Subcutaneous adipose tissue (tissue), 4 donors: Measurements from ENCODE around the gene PLAGL1. TPM values are rescaled to one million over a fixed set of nuclear protein-coding genes. Genes with fewer than 3 reads are reported as not detected.

Experiments used
- CTCF ChIP-seq: fragments of 450-650 bp; IDR thresholded peaks from one replicate; pipeline ENCODE4 v1.5.1; 2016; ENCODE audit warnings: low read depth, mild to moderate bottlenecking, control low read depth, antibody characterized with exemption, moderate library complexity
- total RNA-seq, 4 donors: library from RNA; depleted of rRNA; stranded (reverse); fragments of >200 nt; gene quantifications; one replicate each; pipeline ENCODE4 v1.1.0, GENCODE V29; 2016

The PLAGL1 gene
- total RNA-seq, 4 donors from 2014 or later: 26.0 to 59.7 (median 41.1) TPM

GRCh38 chr6:143967706-143968376 lies 40.2 kb downstream of the PLAGL1 start:
- no peak for TF ChIP-seq CTCF

DNA sequence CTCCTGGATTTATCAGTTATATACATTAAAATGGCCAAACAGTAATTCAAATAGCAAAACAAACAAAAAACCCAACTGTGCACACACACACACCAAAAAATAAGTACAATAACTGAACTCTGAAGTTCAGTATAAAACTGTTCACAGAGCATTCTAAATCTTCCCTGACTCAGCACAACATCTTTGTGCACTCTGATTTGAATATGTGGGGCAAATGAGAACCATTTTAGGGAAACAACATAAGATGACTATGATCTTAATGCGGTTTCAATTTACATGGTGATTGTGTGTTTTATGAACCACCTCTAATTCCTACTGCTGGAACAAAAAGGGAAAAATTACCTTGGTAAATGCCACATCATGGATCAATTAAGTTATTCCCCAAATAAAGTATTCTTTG lies 41.7 kb downstream of the PLAGL1 start:
- TF ChIP-seq CTCF: no peak

GRCh38 chr6:143965503-143966171 lies 42.4 kb downstream of the PLAGL1 start:
- no peak for TF ChIP-seq CTCF

GRCh38 chr6:143964674-143965081 lies 43.4 kb downstream of the PLAGL1 start:
- no peak for TF ChIP-seq CTCF

GRCh38 chr6:143963158-143963919 lies 44.7 kb downstream of the PLAGL1 start:
- TF ChIP-seq CTCF: no peak

GRCh38 chr6:143961886-143962878 lies 45.9 kb downstream of the PLAGL1 start:
- no peak for TF ChIP-seq CTCF
